Right lobe of liver (tissue), 4 donors: ENCODE results near the gene YPEL3.

ENCODE experiments used
- POLR2A ChIP-seq: fragments of 450-650 bp; IDR thresholded peaks from one replicate; pipeline ENCODE4 v1.6.1; 2017; ENCODE audit warnings: antibody characterized with exemption, mild to moderate bottlenecking
- TF ChIP-seq, protein P1 (sequence below), 4 donors: fragments of 200-600 bp in 3 of 4; fragments of 450-650 bp in 1 of 4; IDR thresholded peaks; one replicate each; pipeline versions ENCODE4 v1.5.1 to v1.8.0; 2016 to 2022; ENCODE audit warnings: antibody characterized with exemption in 4 of 4, mild to moderate bottlenecking in 2 of 4
- donor health status: DM: no; HTN: no; CAD: no.
- donor health status: DM: no; HTN: no; CAD: no.
- donor health status: DM: no; HTN: yes; CAD: no.

DNA sequence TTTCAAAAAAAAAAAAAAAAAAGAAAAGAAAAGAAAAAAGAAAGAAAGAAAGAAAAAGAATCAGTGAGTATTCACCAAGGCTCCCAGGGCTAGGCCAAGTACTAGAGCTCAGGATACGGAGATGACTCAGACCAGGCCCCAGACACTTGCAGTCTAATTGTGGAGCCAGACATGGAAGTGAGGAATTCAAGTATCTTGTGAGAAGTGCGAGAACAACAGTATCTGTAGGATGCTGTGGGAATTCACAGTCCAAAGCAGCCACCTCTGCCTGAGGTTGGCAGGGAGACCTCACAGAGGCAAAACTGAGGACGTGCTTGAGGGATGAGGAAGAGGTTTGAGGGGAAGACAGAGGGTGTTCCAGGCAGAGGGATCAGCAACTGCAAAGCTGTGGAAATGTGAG is 44.5 kb downstream of the YPEL3 start:
- TF ChIP-seq, protein P1, sequence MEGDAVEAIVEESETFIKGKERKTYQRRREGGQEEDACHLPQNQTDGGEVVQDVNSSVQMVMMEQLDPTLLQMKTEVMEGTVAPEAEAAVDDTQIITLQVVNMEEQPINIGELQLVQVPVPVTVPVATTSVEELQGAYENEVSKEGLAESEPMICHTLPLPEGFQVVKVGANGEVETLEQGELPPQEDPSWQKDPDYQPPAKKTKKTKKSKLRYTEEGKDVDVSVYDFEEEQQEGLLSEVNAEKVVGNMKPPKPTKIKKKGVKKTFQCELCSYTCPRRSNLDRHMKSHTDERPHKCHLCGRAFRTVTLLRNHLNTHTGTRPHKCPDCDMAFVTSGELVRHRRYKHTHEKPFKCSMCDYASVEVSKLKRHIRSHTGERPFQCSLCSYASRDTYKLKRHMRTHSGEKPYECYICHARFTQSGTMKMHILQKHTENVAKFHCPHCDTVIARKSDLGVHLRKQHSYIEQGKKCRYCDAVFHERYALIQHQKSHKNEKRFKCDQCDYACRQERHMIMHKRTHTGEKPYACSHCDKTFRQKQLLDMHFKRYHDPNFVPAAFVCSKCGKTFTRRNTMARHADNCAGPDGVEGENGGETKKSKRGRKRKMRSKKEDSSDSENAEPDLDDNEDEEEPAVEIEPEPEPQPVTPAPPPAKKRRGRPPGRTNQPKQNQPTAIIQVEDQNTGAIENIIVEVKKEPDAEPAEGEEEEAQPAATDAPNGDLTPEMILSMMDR (IDR thresholded peaks at IDR 0.05): no peak
- TF ChIP-seq POLR2A: no peak
